ENCODE data around the gene NPAS3.

DNA sequence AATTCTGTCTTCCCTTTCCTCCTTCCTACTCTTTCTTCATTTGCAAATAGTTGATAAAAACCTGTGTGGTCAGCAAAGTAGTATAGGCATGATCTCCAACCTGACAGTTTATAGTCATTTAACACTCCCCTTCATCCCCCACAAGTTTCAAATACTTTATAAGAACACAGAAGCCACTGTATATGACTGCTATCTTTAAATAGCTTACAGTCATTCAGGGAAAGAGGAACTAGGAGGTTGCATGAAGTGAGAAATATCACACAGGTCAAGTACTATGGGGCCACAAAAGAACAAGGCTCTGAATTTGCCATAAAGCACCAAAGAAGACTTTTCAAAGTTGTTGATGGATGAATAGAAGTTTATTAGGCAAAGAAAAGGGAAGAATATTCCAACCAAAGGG lies 431.3 kb downstream of the NPAS3 start:
- TF ChIP-seq GATA2 (IDR thresholded peaks at IDR 0.05; ENCODE audit: low read depth, low read length) (no peak), GATA3 (IDR thresholded peaks at IDR 0.05; ENCODE audit: low read depth, low read length) (no peak)
